ENCODE data around the gene ADAM12. TPM values are rescaled to one million over a fixed set of nuclear protein-coding genes. Genes with fewer than 3 reads are reported as not detected.

ADAM12 gene
- total and polyA plus RNA-seq, 10 of the 15 experiments (the other 5 are each of a cell fraction or from before 2014, with no cell fraction given): under 0.01 to 0.62 (median 0.04) TPM; not detected in 5

GRCh38 chr10:126226988-126227761, 161.1 kb downstream of the ADAM12 start:
- intact Hi-C loops (cut with micrococcal nuclease; ENCODE audit: unreplicated experiment): no loop called here
- Histone ChIP-seq H3K79me2 (ENCODE audit: control insufficient read depth, insufficient read depth, low read length) (no peaks in the 10 kb centered on the region), H3K27ac (ENCODE audit: control insufficient read depth, insufficient read depth) (no peak overlapping the region), H3K4me2 (ENCODE audit: control insufficient read depth, insufficient read depth) (no peak overlapping the region), H3K4me3 (no peak overlapping the region), H3K9ac (ENCODE audit: control insufficient read depth, insufficient read depth, low read length) (no peak overlapping the region), H2AFZ (ENCODE audit: control insufficient read depth, low read depth, low read length) (no peak overlapping the region), H3K4me1 (ENCODE audit: control insufficient read depth, insufficient read depth, low read length) (no peaks in the 10 kb centered on the region), H4K20me1 (ENCODE audit: control insufficient read depth, insufficient read depth) (no peaks in the 10 kb centered on the region), H3K36me3 (ENCODE audit: control insufficient read depth in 2 of 2, insufficient read depth in 2 of 2, low read length in 1 of 2) (no peaks in the 10 kb centered on the region), H3K27me3 (replicated peaks in 1 of 2; ENCODE audit: control insufficient read depth in 2 of 2, insufficient read depth in 2 of 2, low read length in 1 of 2) (no peaks in the 10 kb centered on the region), H3K9me3 (replicated peaks; ENCODE audit: control insufficient read depth, insufficient read depth, low read length) (no peaks in the 10 kb centered on the region)
- CTCF ChIA-PET: no interaction called here
- TF ChIP-seq TCF7 (IDR thresholded peaks at IDR 0.05; ENCODE audit: borderline replicate concordance) (no peak), ZSCAN29 (IDR thresholded peaks at IDR 0.05) (no peak), SPI1 (IDR thresholded peaks at IDR 0.05; ENCODE audit: borderline replicate concordance, insufficient read depth, low read depth, low read length) (no peak), ZBTB4 (CRISPR knock-in tag; IDR thresholded peaks at IDR 0.05) (no peak), TCF3 (IDR thresholded peaks at IDR 0.05; ENCODE audit: borderline replicate concordance, insufficient read depth, low read depth, low read length) (no peak), EZH2 (IDR thresholded peaks at IDR 0.05; ENCODE audit: borderline replicate concordance, control insufficient read depth, low read depth, low read length) (no peak), IKZF2 (IDR thresholded peaks at IDR 0.05) (no peak), BMI1 (IDR thresholded peaks at IDR 0.05; ENCODE audit: borderline replicate concordance) (no peak), CHD1 (IDR thresholded peaks at IDR 0.05; ENCODE audit: low read depth, low read length) (no peak), MTA2 (IDR thresholded peaks at IDR 0.05; ENCODE audit: low read depth) (no peak), ZNF384 (IDR thresholded peaks at IDR 0.05; ENCODE audit: borderline replicate concordance, low read depth, low read length) (no peak), POLR2A (IDR thresholded peaks at IDR 0.05; ENCODE audit: low read depth, low read length) (no peak), CREB1 (IDR thresholded peaks at IDR 0.05; ENCODE audit: low read depth) (no peak), SMAD5 (IDR thresholded peaks at IDR 0.05; ENCODE audit: low read depth) (no peak), CREM (IDR thresholded peaks at IDR 0.05; ENCODE audit: low read depth) (no peak), BHLHE40 (IDR thresholded peaks at IDR 0.05; ENCODE audit: borderline replicate concordance in 1 of 2, low read depth in 2 of 2, low read length in 1 of 2) (no peak), JUNB (IDR thresholded peaks at IDR 0.05) (no peak), STAT1 (conservative IDR thresholded peaks at IDR 0.05) (no peak)
- ATAC-seq: no peak
- SMC1A ChIA-PET (ENCODE audit: uncharacterized antibody, unreplicated experiment): no interaction called here
- POLR2A ChIA-PET: no interaction called here
- 32% methylated on average over 10 of the region's 10 CpGs for WGBS (ENCODE audit: insufficient coverage, insufficient replicate concordance, low lambda C conversion rate, missing lambda C conversion rate)
- RAD21 ChIA-PET (ENCODE audit: unreplicated experiment): no interaction called here
- no TSS peak for BruUV-seq (replicated peaks)
- no peak for DNase-seq (ENCODE audit: low read depth, low spot score)
- no peak for FAIRE-seq
- in situ Hi-C loops (cut with MboI): no loop called here

Data from GM12878 (cell line).